ENCODE results near the gene ELF5. TPM values are rescaled to one million over a fixed set of nuclear protein-coding genes. Genes with fewer than 3 reads are reported as not detected.

Gene ELF5
- total and polyA plus RNA-seq, 2 donors (not counting 3 experiments of a cell fraction or from before 2014, with no cell fraction given), result not detected

DNA sequence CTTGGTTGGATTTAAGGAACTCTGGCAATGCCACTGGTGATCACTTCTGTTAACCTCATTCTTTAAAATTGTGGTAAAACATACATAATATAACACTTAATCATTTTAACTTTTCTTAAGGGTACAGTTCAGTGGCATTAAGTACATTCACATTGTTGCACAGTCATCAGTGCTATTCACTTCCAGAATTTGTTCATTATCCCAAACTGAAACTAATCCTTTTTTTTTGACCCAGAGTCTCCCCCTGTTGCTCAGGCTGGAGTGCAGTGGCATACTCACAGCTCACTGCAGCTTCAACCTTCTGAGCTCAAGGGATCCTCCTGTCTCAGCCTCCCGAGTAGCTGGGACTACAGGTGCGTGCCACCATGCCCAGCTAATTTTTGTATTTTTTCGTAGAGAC is 10.6 kb downstream of the ELF5 start:
- H3K79me2 ChIP-seq (ENCODE audit: control insufficient read depth, insufficient read depth, low read length), result no peaks in the 10 kb centered on the region
- ChIA-PET CTCF (interaction anchor here (0.6 to 2.9 kb wide), 3 partner anchors 10 to 329 kb away, joined by 3 to 20 read pairs (median 3); partner anchors contain the start of gene ELF5), POLR2A (no interaction called here)
- BruUV-seq (replicated peaks), result no TSS peak
- H2AFZ ChIP-seq (ENCODE audit: low read depth, low read length), result no peak overlapping the region
- no peaks in the 10 kb centered on the region for H3K36me3 ChIP-seq (ENCODE audit: control insufficient read depth in 2 of 2, extremely low read depth in 1 of 2, insufficient read depth in 2 of 2, low read length in 2 of 2)
- H3K4me1 ChIP-seq (ENCODE audit: control insufficient read depth, extremely low read depth, insufficient read depth, low read length), result no peaks in the 10 kb centered on the region
- dilution Hi-C loops (cut with MboI; ENCODE audit: extremely low pct_ligation_motif_present, low sequenced_read_pairs), result no loop called here
- H3K27ac ChIP-seq (ENCODE audit: insufficient read depth, low read depth, low read length), result no peak overlapping the region
- no peak overlapping the region for H3K9ac ChIP-seq (replicated peaks; ENCODE audit: extremely low read depth, insufficient read depth, low read length)
- H3K4me2 ChIP-seq (ENCODE audit: insufficient read depth, low read length), result no peak overlapping the region
- TF ChIP-seq, protein P1, sequence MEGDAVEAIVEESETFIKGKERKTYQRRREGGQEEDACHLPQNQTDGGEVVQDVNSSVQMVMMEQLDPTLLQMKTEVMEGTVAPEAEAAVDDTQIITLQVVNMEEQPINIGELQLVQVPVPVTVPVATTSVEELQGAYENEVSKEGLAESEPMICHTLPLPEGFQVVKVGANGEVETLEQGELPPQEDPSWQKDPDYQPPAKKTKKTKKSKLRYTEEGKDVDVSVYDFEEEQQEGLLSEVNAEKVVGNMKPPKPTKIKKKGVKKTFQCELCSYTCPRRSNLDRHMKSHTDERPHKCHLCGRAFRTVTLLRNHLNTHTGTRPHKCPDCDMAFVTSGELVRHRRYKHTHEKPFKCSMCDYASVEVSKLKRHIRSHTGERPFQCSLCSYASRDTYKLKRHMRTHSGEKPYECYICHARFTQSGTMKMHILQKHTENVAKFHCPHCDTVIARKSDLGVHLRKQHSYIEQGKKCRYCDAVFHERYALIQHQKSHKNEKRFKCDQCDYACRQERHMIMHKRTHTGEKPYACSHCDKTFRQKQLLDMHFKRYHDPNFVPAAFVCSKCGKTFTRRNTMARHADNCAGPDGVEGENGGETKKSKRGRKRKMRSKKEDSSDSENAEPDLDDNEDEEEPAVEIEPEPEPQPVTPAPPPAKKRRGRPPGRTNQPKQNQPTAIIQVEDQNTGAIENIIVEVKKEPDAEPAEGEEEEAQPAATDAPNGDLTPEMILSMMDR (IDR thresholded peaks at IDR 0.05; ENCODE audit: extremely low read depth in 1 of 2, insufficient read depth in 1 of 2, low read depth in 1 of 2, low read length in 2 of 2), result no peak
- TF ChIP-seq, protein P2, sequence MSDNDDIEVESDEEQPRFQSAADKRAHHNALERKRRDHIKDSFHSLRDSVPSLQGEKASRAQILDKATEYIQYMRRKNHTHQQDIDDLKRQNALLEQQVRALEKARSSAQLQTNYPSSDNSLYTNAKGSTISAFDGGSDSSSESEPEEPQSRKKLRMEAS (IDR thresholded peaks at IDR 0.05; ENCODE audit: insufficient read depth, insufficient read length), result no peak
- TF ChIP-seq GATA2 (IDR thresholded peaks at IDR 0.05; ENCODE audit: insufficient read depth, insufficient read length, low read depth, low read length), result no peak
- TF ChIP-seq EZH2 (IDR thresholded peaks at IDR 0.05; ENCODE audit: borderline replicate concordance, low read depth, low read length, severe bottlenecking), result no peak
- intact Hi-C loops (cut with micrococcal nuclease), result no loop called here
- no peaks in the 10 kb centered on the region for H4K20me1 ChIP-seq (replicated peaks; ENCODE audit: control insufficient read depth, extremely low read depth, insufficient read depth, low read length)
- H3K27me3 ChIP-seq (ENCODE audit: control insufficient read depth in 2 of 2, insufficient read depth in 2 of 2, low read length in 2 of 2), result peaks cover 0 to 2% of the 10 kb centered on the region in 2 experiments
- H3K9me1 ChIP-seq (replicated peaks; ENCODE audit: control insufficient read depth, extremely low read depth, insufficient read depth, low read length), result no peaks in the 10 kb centered on the region
- no peaks in the 10 kb centered on the region for H3K9me3 ChIP-seq (replicated peaks; ENCODE audit: control insufficient read depth, insufficient read depth, low read length)
- FAIRE-seq, result no peak
- no peak overlapping the region for H3K4me3 ChIP-seq (replicated peaks in 1 of 3; ENCODE audit: insufficient read depth in 1 of 3, low read depth in 1 of 3, low read length in 3 of 3)
- no peak for DNase-seq (ENCODE audit: low read depth, low spot score)

DNA sequence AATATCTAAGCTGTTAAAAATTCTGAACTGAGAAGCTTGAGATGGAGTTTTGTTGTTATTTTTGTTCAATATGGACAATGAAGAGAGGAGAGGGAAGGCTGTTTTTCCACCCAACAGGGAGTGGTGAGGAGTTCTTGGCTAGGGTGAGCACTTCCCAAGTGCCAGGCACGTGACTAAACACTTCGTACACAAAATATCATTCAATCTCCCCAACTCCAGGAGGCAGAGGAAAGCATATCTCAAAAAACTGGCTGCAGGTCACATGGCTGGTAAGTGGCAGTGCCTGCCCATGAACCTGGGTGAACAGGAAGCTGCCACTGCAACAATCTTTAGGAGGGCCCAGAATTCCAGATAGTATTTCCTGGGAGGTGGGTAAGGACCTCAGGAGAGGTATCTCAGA is 11.6 kb downstream of the ELF5 start:
- no peak overlapping the region for H3K4me3 ChIP-seq (replicated peaks in 1 of 3; ENCODE audit: insufficient read depth in 1 of 3, low read depth in 1 of 3, low read length in 3 of 3)
- no peaks in the 10 kb centered on the region for H3K36me3 ChIP-seq (ENCODE audit: control insufficient read depth in 2 of 2, extremely low read depth in 1 of 2, insufficient read depth in 2 of 2, low read length in 2 of 2)
- H3K9me3 ChIP-seq (replicated peaks; ENCODE audit: control insufficient read depth, insufficient read depth, low read length), result no peaks in the 10 kb centered on the region
- no peak overlapping the region for H3K4me2 ChIP-seq (ENCODE audit: insufficient read depth, low read length)
- no peaks in the 10 kb centered on the region for H3K9me1 ChIP-seq (replicated peaks; ENCODE audit: control insufficient read depth, extremely low read depth, insufficient read depth, low read length)
- H2AFZ ChIP-seq (ENCODE audit: low read depth, low read length), result no peak overlapping the region
- ChIA-PET POLR2A (no interaction called here), CTCF (interaction anchor here (1.1 to 2.9 kb wide), 3 partner anchors 9 to 328 kb away, joined by 3 to 20 read pairs (median 3); partner anchors contain the start of gene ELF5)
- H3K27ac ChIP-seq (ENCODE audit: insufficient read depth, low read depth, low read length), result no peak overlapping the region
- H3K27me3 ChIP-seq (ENCODE audit: control insufficient read depth in 2 of 2, insufficient read depth in 2 of 2, low read length in 2 of 2), result peaks cover 0 to 2% of the 10 kb centered on the region in 2 experiments
- no peaks in the 10 kb centered on the region for H4K20me1 ChIP-seq (replicated peaks; ENCODE audit: control insufficient read depth, extremely low read depth, insufficient read depth, low read length)
- dilution Hi-C loops (cut with MboI; ENCODE audit: extremely low pct_ligation_motif_present, low sequenced_read_pairs), result no loop called here
- no TSS peak for BruUV-seq (replicated peaks)
- FAIRE-seq (no peak), DNase-seq (ENCODE audit: low read depth, low spot score) (no peak)
- H3K79me2 ChIP-seq (ENCODE audit: control insufficient read depth, insufficient read depth, low read length), result no peaks in the 10 kb centered on the region
- no peaks in the 10 kb centered on the region for H3K4me1 ChIP-seq (ENCODE audit: control insufficient read depth, extremely low read depth, insufficient read depth, low read length)
- TF ChIP-seq JUN (IDR thresholded peaks at IDR 0.05; ENCODE audit: borderline replicate concordance, insufficient read depth, insufficient read length, low read depth), result no peak
- TF ChIP-seq, protein P2 (IDR thresholded peaks at IDR 0.05; ENCODE audit: insufficient read depth, insufficient read length), result no peak
- no peak for TF ChIP-seq POLR2A (IDR thresholded peaks at IDR 0.05; ENCODE audit: low read depth, low read length)
- TF ChIP-seq MYC (IDR thresholded peaks at IDR 0.05; ENCODE audit: low read depth, low read length), result no peak
- no peak for TF ChIP-seq EZH2 (IDR thresholded peaks at IDR 0.05; ENCODE audit: borderline replicate concordance, low read depth, low read length, severe bottlenecking)
- no peak for TF ChIP-seq POLR2AphosphoS5 (IDR thresholded peaks at IDR 0.05; ENCODE audit: insufficient read depth, low read depth, low read length)
- TF ChIP-seq, protein P1 (IDR thresholded peaks at IDR 0.05; ENCODE audit: extremely low read depth in 1 of 2, insufficient read depth in 1 of 2, low read depth in 1 of 2, low read length in 2 of 2), result no peak
- TF ChIP-seq FOS (IDR thresholded peaks at IDR 0.05; ENCODE audit: borderline replicate concordance, insufficient read depth, low read length), result no peak
- TF ChIP-seq GATA2 (IDR thresholded peaks at IDR 0.05; ENCODE audit: insufficient read depth, insufficient read length, low read depth, low read length), result no peak
- no peak overlapping the region for H3K9ac ChIP-seq (replicated peaks; ENCODE audit: extremely low read depth, insufficient read depth, low read length)
- intact Hi-C loops (cut with micrococcal nuclease), result no loop called here

Data from endothelial cell of umbilical vein (primary cell).